OCI-LY1 (cell line): ENCODE measurements around the gene VWA8.

Source experiments
- H2AFZ ChIP-seq: fragments of 200-600 bp; sonication (generic), shearing (Covaris generic); 2 replicates; pipeline ENCODE4 v1.6.0; 2014; ENCODE audit warnings: antibody characterized with exemption, mild to moderate bottlenecking, low read length
- H3F3A ChIP-seq: fragments of 200-600 bp; sonication (generic), shearing (Covaris generic); 2 replicates; pipeline ENCODE4 v1.6.0; 2014; ENCODE audit warnings: mild to moderate bottlenecking, antibody characterized with exemption, low read length, moderate library complexity; ENCODE audit not compliant: insufficient read depth
- H3K27ac ChIP-seq: fragments of 200-600 bp; sonication (generic); 2 replicates; pipeline ENCODE4 v1.5.1; 2014; ENCODE audit warnings: low read length, mixed run types, mild to moderate bottlenecking, low read depth; ENCODE audit not compliant: poor library complexity, severe bottlenecking
- H3K27me3 ChIP-seq: fragments of 200-600 bp; sonication (generic); 2 replicates; pipeline ENCODE4 v1.6.0; 2014; ENCODE audit warnings: antibody characterized with exemption, mild to moderate bottlenecking, low read length, moderate library complexity; ENCODE audit not compliant: insufficient read depth
- H3K36me3 ChIP-seq: fragments of 200-600 bp; sonication (generic); 2 replicates; pipeline ENCODE4 v1.6.1; 2014; ENCODE audit warnings: mild to moderate bottlenecking, antibody characterized with exemption, low read length, moderate library complexity, mixed read lengths; ENCODE audit not compliant: insufficient read depth
- H3K4me1 ChIP-seq: fragments of 200-600 bp; sonication (generic); 2 replicates; pipeline ENCODE4 v1.5.1; 2014; ENCODE audit warnings: mild to moderate bottlenecking, low read length, moderate library complexity; ENCODE audit not compliant: insufficient read depth, severe bottlenecking
- H3K4me2 ChIP-seq: fragments of 200-600 bp; sonication (generic), shearing (Covaris generic); 2 replicates; pipeline ENCODE4 v1.6.1; 2014; ENCODE audit warnings: low read length
- H3K4me3 ChIP-seq: fragments of 200-600 bp; sonication (generic); 2 replicates; pipeline ENCODE4 v1.5.1; 2014; ENCODE audit warnings: low read length, low read depth, mild to moderate bottlenecking, mixed read lengths; ENCODE audit not compliant: poor library complexity, severe bottlenecking
- H3K79me2 ChIP-seq: fragments of 200-600 bp; shearing (Covaris generic); 2 replicates; pipeline ENCODE4 v1.6.1; 2016; ENCODE audit warnings: mixed run types, low read length, mixed read lengths; ENCODE audit not compliant: insufficient read depth
- H3K9ac ChIP-seq: fragments of 200-600 bp; sonication (generic), shearing (Covaris generic); 2 replicates; pipeline ENCODE4 v1.6.1; 2014; ENCODE audit warnings: mild to moderate bottlenecking, low read length, mixed read lengths
- H3K9me2 ChIP-seq: fragments of 200-600 bp; sonication (generic), shearing (Covaris generic); 2 replicates; pipeline ENCODE4 v1.6.1; 2014; ENCODE audit warnings: low read depth, mild to moderate bottlenecking, low read length, mixed read lengths
- H3K9me3 ChIP-seq: fragments of 200-600 bp; shearing (Covaris generic); 2 replicates; pipeline ENCODE4 v1.6.1; 2014; ENCODE audit warnings: low read length, mixed read lengths
- H4K20me1 ChIP-seq: fragments of 200-600 bp; sonication (generic), shearing (Covaris generic); 2 replicates; pipeline ENCODE4 v1.6.0; 2016; ENCODE audit warnings: mild to moderate bottlenecking, low read length; ENCODE audit not compliant: insufficient read depth
- CTCF ChIP-seq: fragments of 200-600 bp; sonication (generic), shearing (Covaris generic); IDR thresholded peaks from 2 replicates; pipeline ENCODE4 v1.5.1; 2017; ENCODE audit warnings: mild to moderate bottlenecking, antibody characterized with exemption, low read length, moderate library complexity, mixed read lengths
- EZH2 ChIP-seq: fragments of 200-600 bp; sonication (generic), shearing (Covaris generic); IDR thresholded peaks from 2 replicates; pipeline ENCODE4 v1.8.0; 2017; ENCODE audit warnings: borderline replicate concordance, mixed run types, mild to moderate bottlenecking, antibody characterized with exemption, low read length, moderate library complexity, mixed read lengths

The VWA8 gene

GRCh38 chr13:41614671-41615527, 346.0 kb downstream of the VWA8 start:
- no peak overlapping the region for H3K9ac ChIP-seq
- TF ChIP-seq EZH2: no peak
- TF ChIP-seq CTCF: no peak
- H3K4me1 ChIP-seq: no peaks in the 10 kb centered on the region
- no peaks in the 10 kb centered on the region for H3K9me3 ChIP-seq
- H3K79me2 ChIP-seq: no peaks in the 10 kb centered on the region
- H3K27me3 ChIP-seq: no peaks in the 10 kb centered on the region
- no peaks in the 10 kb centered on the region for H4K20me1 ChIP-seq
- no peak overlapping the region for H3K27ac ChIP-seq
- no peaks in the 10 kb centered on the region for H3K9me2 ChIP-seq
- H3K4me3 ChIP-seq: no peak overlapping the region
- peaks cover 12% of the 10 kb centered on the region; the same call in 1 of the 2 replicates for H3K36me3 ChIP-seq
- no peaks in the 10 kb centered on the region for H3F3A ChIP-seq
- H2AFZ ChIP-seq: no peak overlapping the region
- no peak overlapping the region for H3K4me2 ChIP-seq

DNA sequence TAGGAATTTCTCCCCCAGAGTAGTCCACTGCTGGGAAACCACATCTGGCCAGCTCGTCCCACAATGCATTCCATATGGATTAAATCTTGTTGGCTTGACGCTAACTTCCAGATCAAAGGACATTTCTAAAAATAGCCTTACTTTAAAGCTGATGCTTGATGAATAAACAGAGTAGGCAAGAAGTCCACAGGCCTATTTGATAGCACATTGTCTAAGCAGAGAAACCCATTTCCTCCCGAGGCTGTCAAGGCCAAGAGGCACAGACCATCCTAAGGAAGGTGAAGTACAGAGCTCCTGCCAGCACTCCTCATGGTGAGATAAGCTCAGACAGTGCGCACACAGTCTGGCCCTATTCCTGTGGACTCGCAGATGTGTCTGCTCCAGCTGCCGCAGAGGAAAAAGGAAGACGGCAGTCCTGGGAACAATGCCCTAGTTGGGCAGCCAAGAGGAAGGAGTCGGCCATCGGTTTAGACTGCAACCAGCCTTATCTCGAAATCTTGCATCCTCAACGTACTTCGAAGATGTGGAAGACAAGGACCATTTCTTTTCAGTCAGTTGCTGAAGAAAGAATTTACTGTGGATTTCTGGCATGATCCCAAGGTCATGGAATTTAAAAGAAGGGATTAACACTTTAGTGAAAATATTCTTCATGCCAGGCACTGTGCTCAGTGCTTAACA, 346.8 kb downstream of the VWA8 start:
- no peak overlapping the region for H3K27ac ChIP-seq
- no peak overlapping the region for H3K4me2 ChIP-seq
- no peaks in the 10 kb centered on the region for H3K9me3 ChIP-seq
- H4K20me1 ChIP-seq: no peaks in the 10 kb centered on the region
- H3F3A ChIP-seq: no peaks in the 10 kb centered on the region
- H3K4me1 ChIP-seq: no peaks in the 10 kb centered on the region
- H3K79me2 ChIP-seq: no peaks in the 10 kb centered on the region
- H3K4me3 ChIP-seq: no peak overlapping the region
- TF ChIP-seq EZH2 (no peak), CTCF (no peak)
- H3K9me2 ChIP-seq: no peaks in the 10 kb centered on the region
- H2AFZ ChIP-seq: no peak overlapping the region
- H3K27me3 ChIP-seq: no peaks in the 10 kb centered on the region
- no peak overlapping the region for H3K9ac ChIP-seq
- H3K36me3 ChIP-seq: peaks cover 12% of the 10 kb centered on the region; the same call in 1 of the 2 replicates

- Histone ChIP-seq H3K4me3 (no peak overlapping the region), H3K9ac (no peak overlapping the region), H3K9me3 (no peaks in the 10 kb centered on the region), H3K9me2 (no peaks in the 10 kb centered on the region), H3K36me3 (peaks cover 17% of the 10 kb centered on the region; the same call in 1 of the 2 replicates), H4K20me1 (no peaks in the 10 kb centered on the region), H3F3A (no peaks in the 10 kb centered on the region), H3K4me1 (no peaks in the 10 kb centered on the region), H3K27ac (no peak overlapping the region), H3K27me3 (no peaks in the 10 kb centered on the region), H3K79me2 (no peaks in the 10 kb centered on the region), H3K4me2 (no peak overlapping the region), H2AFZ (no peak overlapping the region)
- no peak for TF ChIP-seq CTCF
- no peak for TF ChIP-seq EZH2
Observed at GRCh38 chr13:41613471-41613870, 347.4 kb downstream of the VWA8 start.
